Keratinocyte (primary cell): ENCODE measurements around the gene SCAMP4. TPM values are rescaled to one million over a fixed set of nuclear protein-coding genes. Genes with fewer than 3 reads are reported as not detected.
A peak's percentile ranks its signal among the peaks of the same experiment; 100 is the strongest.

Experiments
- DNase-seq: peaks from one replicate; pipeline ENCODE4 v3.0.0-alpha.2; 2011; ENCODE audit warnings: low read depth, missing footprints, low spot score
- FAIRE-seq: peaks from 2 replicates; lab custom pipeline; 2011; peaks lifted over from hg19 to GRCh38; lab: Jason Lieb, UNC
- H2AFZ ChIP-seq: 2 replicates; pipeline ENCODE4 v1.6.0; 2012; ENCODE audit warnings: low read length, control low read depth, inconsistent platforms; ENCODE audit not compliant: control insufficient read depth
- H3K27ac ChIP-seq: 2 replicates; pipeline ENCODE4 v1.5.1; 2011; ENCODE audit warnings: low read length; ENCODE audit not compliant: control insufficient read depth, insufficient read depth
- H3K27me3 ChIP-seq: 3 replicates; pipeline ENCODE4 v1.6.0; 2011; ENCODE audit warnings: low read length; ENCODE audit not compliant: control insufficient read depth, insufficient read depth; ENCODE audit errors: extremely low read depth
- H3K36me3 ChIP-seq, 2 experiments: 2 replicates in 1 of 2; 3 replicates in 1 of 2; pipeline ENCODE4 v1.5.1; 2011; ENCODE audit warnings: low read length in 2 of 2, mild to moderate bottlenecking in 1 of 2; ENCODE audit not compliant: control insufficient read depth in 2 of 2, insufficient read depth in 2 of 2; ENCODE audit errors: extremely low read depth in 1 of 2
- H3K4me1 ChIP-seq: 3 replicates; pipeline ENCODE4 v1.5.1; 2011; ENCODE audit warnings: low read length; ENCODE audit not compliant: control insufficient read depth, insufficient read depth; ENCODE audit errors: extremely low read depth
- H3K4me2 ChIP-seq: 3 replicates; pipeline ENCODE4 v1.6.0; 2011; ENCODE audit warnings: low read depth, low read length; ENCODE audit not compliant: control insufficient read depth, insufficient read depth; ENCODE audit errors: extremely low read depth
- H3K4me3 ChIP-seq, 3 experiments: fragments of 200-600 bp in 1 of 3; sonication (generic) in 1 of 3; 2 replicates in 2 of 3; 3 replicates in 1 of 3; pipeline ENCODE4 v1.5.1; 2011 to 2016; ENCODE audit warnings: low read length in 3 of 3, mild to moderate bottlenecking in 3 of 3, control low read depth in 2 of 3, inconsistent platforms in 1 of 3, low read depth in 1 of 3, mixed read lengths in 1 of 3, mixed run types in 1 of 3, moderate library complexity in 1 of 3; ENCODE audit not compliant: control insufficient read depth in 2 of 3, insufficient read depth in 2 of 3; ENCODE audit errors: extremely low read depth in 1 of 3
- H3K79me2 ChIP-seq: 2 replicates; pipeline ENCODE4 v1.6.0; 2012; ENCODE audit warnings: low read length; ENCODE audit not compliant: control insufficient read depth, insufficient read depth
- H3K9ac ChIP-seq: 3 replicates; pipeline ENCODE4 v1.6.0; 2011; ENCODE audit warnings: low read length; ENCODE audit not compliant: control insufficient read depth, insufficient read depth; ENCODE audit errors: extremely low read depth
- H3K9me1 ChIP-seq: 3 replicates; pipeline ENCODE4 v1.6.0; 2011; ENCODE audit warnings: low read length; ENCODE audit not compliant: control insufficient read depth, insufficient read depth; ENCODE audit errors: extremely low read depth
- H3K9me3 ChIP-seq: 2 replicates; pipeline ENCODE4 v1.5.1; 2012; ENCODE audit warnings: low read depth, low read length; ENCODE audit not compliant: control insufficient read depth
- H4K20me1 ChIP-seq: 3 replicates; pipeline ENCODE4 v1.6.0; 2011; ENCODE audit warnings: low read length; ENCODE audit not compliant: control insufficient read depth, insufficient read depth; ENCODE audit errors: extremely low read depth
- EZH2 ChIP-seq: IDR thresholded peaks from one replicate; pipeline ENCODE4 v1.6.1; 2012; ENCODE audit warnings: inconsistent platforms, mild to moderate bottlenecking, low read length, moderate library complexity
- dilution Hi-C: fragments of 300-500 bp; cut with MboI; formaldehyde crosslinking; loops from one replicate; pipeline ENCODE4 v1.7.0; 2020; ENCODE audit warnings: low sequenced_read_pairs; ENCODE audit not compliant: extremely low pct_ligation_motif_present
- polyA plus RNA-seq, 5 experiments: library from polyadenylated mRNA; depleted of rRNA in 3 of 5; stranded (reverse) in 3 of 5; stranded (forward) in 1 of 5; unstranded in 1 of 5; fragments of >200 nt; gene quantifications; 1 replicate in 1 of 5; 2 replicates in 3 of 5; 3 replicates in 1 of 5; pipeline versions ENCODE4 v1.2.1 to v1.2.3, GENCODE V29; 2011 to 2012; ENCODE audit warnings: missing spikeins in 2 of 5, low read depth in 1 of 5, low replicate concordance in 1 of 5
- TF ChIP-seq, protein P1 (sequence below), 3 experiments: IDR thresholded peaks in 1 of 3; conservative IDR thresholded peaks in 1 of 3; optimal IDR thresholded peaks in 1 of 3; 2 replicates in 2 of 3; 3 replicates in 1 of 3; pipeline versions ENCODE3 to v1.5.1; 2011; ENCODE audit warnings: low read length in 3 of 3, mild to moderate bottlenecking in 3 of 3, moderate library complexity in 2 of 3, control low read depth in 1 of 3, inconsistent platforms in 1 of 3; ENCODE audit not compliant: insufficient read depth in 2 of 3; ENCODE audit errors: extremely low read depth in 1 of 3

Gene SCAMP4
- polyA plus RNA-seq, 1 donor (not counting 4 experiments of a cell fraction or from before 2014, with no cell fraction given) = 4.8 TPM

DNA sequence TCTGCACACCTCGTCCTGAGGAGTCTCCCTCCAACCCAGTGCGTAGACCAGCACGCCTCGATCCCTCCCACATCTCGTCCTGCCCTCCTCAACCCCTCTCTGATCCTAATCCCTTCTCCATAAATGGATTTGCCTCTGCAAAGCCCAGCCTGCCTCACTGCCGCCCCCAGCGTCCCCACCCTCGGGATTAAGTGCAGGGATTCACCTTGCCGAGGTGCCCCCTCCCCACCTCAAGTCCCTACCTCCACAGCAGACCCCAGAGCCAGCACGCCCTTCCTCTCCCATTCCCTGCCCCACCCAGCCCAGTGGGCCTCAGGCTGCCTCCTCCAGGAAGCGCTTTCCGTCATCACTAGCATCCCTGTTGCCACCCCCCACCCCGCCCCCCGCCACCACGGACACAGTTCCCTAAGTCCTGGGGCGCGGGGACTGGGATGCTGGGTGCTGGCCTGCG, 45.8 kb upstream of the SCAMP4 start:
- Histone ChIP-seq H3K27me3 (no peaks in the 10 kb centered on the region), H3K9ac (peak overlapping the region; percentile 15), H3K9me1 (no peaks in the 10 kb centered on the region), H3K36me3 (no peaks in the 10 kb centered on the region), H4K20me1 (peaks cover 20% of the 10 kb centered on the region), H3K4me3 (peak overlapping the region in 2 of 3 experiments; percentile 88 to 92), H2AFZ (no peak overlapping the region), H3K9me3 (no peaks in the 10 kb centered on the region), H3K4me1 (peaks cover 59% of the 10 kb centered on the region), H3K79me2 (peaks cover 79% of the 10 kb centered on the region), H3K4me2 (peak overlapping the region; percentile 92), H3K27ac (peak overlapping the region; percentile 17)
- DNase-seq (no peak), FAIRE-seq (no peak)
- dilution Hi-C loops = no loop called here
- TF ChIP-seq, protein P1, sequence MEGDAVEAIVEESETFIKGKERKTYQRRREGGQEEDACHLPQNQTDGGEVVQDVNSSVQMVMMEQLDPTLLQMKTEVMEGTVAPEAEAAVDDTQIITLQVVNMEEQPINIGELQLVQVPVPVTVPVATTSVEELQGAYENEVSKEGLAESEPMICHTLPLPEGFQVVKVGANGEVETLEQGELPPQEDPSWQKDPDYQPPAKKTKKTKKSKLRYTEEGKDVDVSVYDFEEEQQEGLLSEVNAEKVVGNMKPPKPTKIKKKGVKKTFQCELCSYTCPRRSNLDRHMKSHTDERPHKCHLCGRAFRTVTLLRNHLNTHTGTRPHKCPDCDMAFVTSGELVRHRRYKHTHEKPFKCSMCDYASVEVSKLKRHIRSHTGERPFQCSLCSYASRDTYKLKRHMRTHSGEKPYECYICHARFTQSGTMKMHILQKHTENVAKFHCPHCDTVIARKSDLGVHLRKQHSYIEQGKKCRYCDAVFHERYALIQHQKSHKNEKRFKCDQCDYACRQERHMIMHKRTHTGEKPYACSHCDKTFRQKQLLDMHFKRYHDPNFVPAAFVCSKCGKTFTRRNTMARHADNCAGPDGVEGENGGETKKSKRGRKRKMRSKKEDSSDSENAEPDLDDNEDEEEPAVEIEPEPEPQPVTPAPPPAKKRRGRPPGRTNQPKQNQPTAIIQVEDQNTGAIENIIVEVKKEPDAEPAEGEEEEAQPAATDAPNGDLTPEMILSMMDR (optimal IDR thresholded peaks at IDR 0.05 in 1 of 3, IDR thresholded peaks at IDR 0.05 in 1 of 3, conservative IDR thresholded peaks at IDR 0.05 in 1 of 3; ENCODE audit: extremely low read depth in 1 of 3, insufficient read depth in 2 of 3, low read length in 3 of 3) = no peak
- no peak for TF ChIP-seq EZH2

DNA sequence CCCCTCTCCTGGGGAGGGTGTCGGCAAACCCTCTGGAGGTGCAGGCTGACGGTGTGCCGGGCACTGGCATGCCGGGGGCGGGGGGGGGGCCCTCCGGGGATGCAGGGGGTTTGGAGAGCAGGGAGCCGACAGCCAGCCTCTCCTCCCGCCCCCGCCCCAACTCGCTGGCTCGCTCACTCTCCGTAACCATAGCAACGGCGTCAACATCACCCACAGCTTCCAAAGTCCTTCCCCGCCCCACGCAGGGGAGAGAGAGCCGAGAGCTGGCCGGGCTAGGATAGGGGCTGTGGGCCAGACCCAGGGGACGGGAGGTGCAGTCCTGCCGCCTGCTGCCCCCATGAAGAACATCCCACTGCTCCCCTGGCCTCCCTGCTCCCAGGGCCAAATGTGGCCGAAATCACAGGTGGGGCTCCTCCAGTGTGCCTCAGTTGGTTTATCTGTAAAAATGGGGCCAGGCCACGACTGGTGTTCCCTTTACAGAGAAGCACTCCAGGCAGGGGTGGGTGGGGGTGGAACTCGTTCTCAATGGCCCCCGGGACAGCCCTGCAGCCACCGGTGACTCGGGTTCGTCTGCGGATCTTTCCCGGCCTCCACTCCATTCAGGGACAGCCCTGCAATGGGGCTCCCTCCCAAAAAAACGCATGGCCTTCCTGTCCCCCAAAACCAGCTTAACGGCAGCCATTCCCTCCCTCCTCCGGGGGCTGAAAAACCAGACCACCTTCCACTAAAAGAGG, 45.0 kb upstream of the SCAMP4 start:
- peaks cover 71% of the 10 kb centered on the region for H3K79me2 ChIP-seq
- peak overlapping the region; percentile 84 for H3K9ac ChIP-seq
- H3K36me3 ChIP-seq = no peaks in the 10 kb centered on the region
- peak overlapping the region; percentile 92 for H3K4me2 ChIP-seq
- H3K27me3 ChIP-seq = no peaks in the 10 kb centered on the region
- DNase-seq (no peak), FAIRE-seq (no peak)
- dilution Hi-C loops = no loop called here
- TF ChIP-seq, protein P1 (optimal IDR thresholded peaks at IDR 0.05 in 1 of 3, IDR thresholded peaks at IDR 0.05 in 1 of 3, conservative IDR thresholded peaks at IDR 0.05 in 1 of 3; ENCODE audit: extremely low read depth in 1 of 3, insufficient read depth in 2 of 3, low read length in 3 of 3) = no peak
- TF ChIP-seq EZH2 = no peak
- peaks cover 54% of the 10 kb centered on the region for H3K4me1 ChIP-seq
- H3K9me3 ChIP-seq = no peaks in the 10 kb centered on the region
- H3K27ac ChIP-seq = peak overlapping the region; percentile 57
- no peak overlapping the region for H2AFZ ChIP-seq
- peak overlapping the region; percentile 76 to 92 (median 88) for H3K4me3 ChIP-seq
- H3K9me1 ChIP-seq = no peaks in the 10 kb centered on the region
- H4K20me1 ChIP-seq = peaks cover 20% of the 10 kb centered on the region
